ENCODE results near the gene BOLA2B. TPM values are rescaled to one million over a fixed set of nuclear protein-coding genes. Genes with fewer than 3 reads are reported as not detected.

The BOLA2B gene
- 98.3 to 218 TPM (median 209 TPM) in 5 replicates for total RNA-seq (2022; extraction: Qiagen RNA extraction)

GRCh38 chr16:30193615-30194014, at the start of gene BOLA2B, which contains the start of gene SLX1A:
Gene BOLA2B, minus strand, starts transcription at chr16:30193666. Its CDS starts 71 bp downstream, at chr16:30193595.
Gene SLX1A, plus strand, starts transcription at chr16:30193875. Its CDS starts 210 bp downstream, at chr16:30194085.

DNA sequence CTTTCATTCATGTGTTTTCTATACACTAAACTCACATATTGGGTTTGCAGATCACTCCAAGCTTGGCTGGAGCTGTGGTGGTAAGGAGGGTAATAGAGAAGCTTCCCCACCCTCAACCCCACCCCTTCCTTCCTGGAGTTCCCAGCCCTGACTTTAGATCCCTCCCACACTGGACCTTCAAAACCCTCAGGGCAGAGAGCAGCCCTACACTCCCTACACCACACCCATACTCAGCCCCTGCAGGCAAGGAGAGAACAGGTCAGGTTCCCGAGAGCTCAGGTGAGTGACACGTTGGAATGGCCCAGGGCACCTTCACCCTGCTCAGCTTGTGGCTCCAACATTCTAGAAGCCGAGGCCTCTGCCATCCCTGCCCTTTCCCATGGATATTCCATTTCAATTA, 5.6 kb upstream of the BOLA2B start, which contains the start of gene SULT1A3:
TSS of gene SULT1A3 (plus strand) at position 207 of the 400 bp plus-strand sequence. CDS start 1,474 bp downstream, outside the sequence.

DNA sequence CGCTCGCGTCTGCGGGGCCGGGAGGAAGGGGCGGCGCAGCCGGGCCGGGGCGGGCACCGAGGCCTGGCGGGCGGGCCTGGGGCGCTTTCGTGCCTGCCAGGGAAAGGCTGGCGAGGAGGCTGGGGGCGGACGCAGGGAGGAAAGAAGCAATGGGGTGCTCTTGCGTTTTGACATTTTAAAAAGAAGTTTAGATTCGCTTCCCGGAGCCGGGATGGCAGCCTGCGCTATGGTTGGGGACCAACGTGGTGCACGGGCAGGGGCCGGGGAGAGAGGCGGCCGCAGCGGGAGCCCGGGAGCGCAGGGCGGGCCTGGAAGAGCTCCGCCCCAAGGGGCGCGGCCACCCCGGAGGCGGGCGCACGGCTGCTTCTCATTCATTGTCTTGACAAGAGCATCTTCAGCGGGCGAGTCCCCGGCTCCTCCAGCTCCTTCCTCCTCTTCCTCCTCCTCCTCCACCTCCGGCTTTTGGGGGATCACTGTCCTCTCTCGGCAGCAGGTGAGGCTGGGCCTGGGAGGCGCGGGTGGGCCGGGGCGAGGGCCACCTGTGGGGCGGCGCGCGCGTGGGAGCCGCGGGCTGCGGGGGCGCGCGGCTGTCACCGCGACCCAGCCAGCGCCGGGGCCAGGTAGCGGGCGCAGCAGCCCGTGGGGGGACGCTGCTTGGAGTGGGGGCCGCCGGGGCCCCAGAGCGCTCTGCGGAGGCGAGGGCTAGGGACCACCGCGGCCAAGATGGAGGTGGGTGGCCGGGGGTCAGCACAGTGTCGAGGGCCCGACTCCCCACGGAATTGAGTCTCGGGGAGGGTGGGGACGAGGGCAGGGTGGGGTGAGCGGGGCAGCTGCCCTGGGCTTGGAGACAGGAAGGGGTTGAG, 10.0 kb downstream of the BOLA2B start, which contains the start of gene CORO1A:
TSS of gene CORO1A (plus strand) at position 370 of the 863 bp plus-strand sequence. CDS start 1,608 bp downstream, outside the sequence.

Other genes with a start within 250 kb of the BOLA2B start
- gene TMEM219, start 231.6 kb downstream of the BOLA2B start, total RNA-seq (2022; extraction: Qiagen RNA extraction) = 83.5 to 102 TPM (median 96.1 TPM) in 5 replicates
- gene TAOK2, start 219.8 kb downstream of the BOLA2B start, total RNA-seq (2022; extraction: Qiagen RNA extraction) = 28.0 to 31.9 TPM (median 30.9 TPM) in 5 replicates
- 14.5 to 17.7 TPM (median 15.5 TPM) in 5 replicates for gene HIRIP3, start 198.0 kb downstream of the BOLA2B start, total RNA-seq (2022; extraction: Qiagen RNA extraction)
- 94.8 to 122 TPM (median 102 TPM) in 5 replicates for gene INO80E, start 197.4 kb downstream of the BOLA2B start, total RNA-seq (2022; extraction: Qiagen RNA extraction)
- gene DOC2A, start 182.6 kb downstream of the BOLA2B start, total RNA-seq (2022; extraction: Qiagen RNA extraction) = 1.5 to 2.5 TPM (median 2.0 TPM) in 5 replicates
- gene C16orf92, start 170.5 kb downstream of the BOLA2B start, total RNA-seq (2022; extraction: Qiagen RNA extraction) = not detected in 5 replicates
- 0.18 to 0.43 TPM (median 0.32 TPM) in 5 replicates for gene TLCD3B, start 162.4 kb downstream of the BOLA2B start, total RNA-seq (2022; extraction: Qiagen RNA extraction)
- 1,622 to 1,806 TPM (median 1,747 TPM) in 5 replicates for gene ALDOA, start 127.9 kb downstream of the BOLA2B start, total RNA-seq (2022; extraction: Qiagen RNA extraction)
- gene PPP4C, start 117.7 kb downstream of the BOLA2B start, total RNA-seq (2022; extraction: Qiagen RNA extraction) = 137 to 149 TPM (median 140 TPM) in 5 replicates
- 0.23 to 0.33 TPM (median 0.28 TPM) in 5 replicates for gene TBX6, start 101.7 kb downstream of the BOLA2B start, total RNA-seq (2022; extraction: Qiagen RNA extraction)
- gene YPEL3, start 97.5 kb downstream of the BOLA2B start, total RNA-seq (2022; extraction: Qiagen RNA extraction) = 4.2 to 10.2 TPM (median 7.7 TPM) in 5 replicates
- 1.2 to 1.5 TPM (median 1.3 TPM) in 5 replicates for gene GDPD3, start 80.1 kb downstream of the BOLA2B start, total RNA-seq (2022; extraction: Qiagen RNA extraction)
- 32.3 to 36.4 TPM (median 35.2 TPM) in 5 replicates for gene MAPK3, start 70.4 kb downstream of the BOLA2B start, total RNA-seq (2022; extraction: Qiagen RNA extraction)
- 1.9 to 2.9 TPM (median 2.8 TPM) in 5 replicates for gene CORO1A, start 10.1 kb downstream of the BOLA2B start, total RNA-seq (2022; extraction: Qiagen RNA extraction)
- gene SLX1A, start 209 bp upstream of the BOLA2B start, total RNA-seq (2022; extraction: Qiagen RNA extraction) = 7.8 to 14.7 TPM (median 13.7 TPM) in 5 replicates
- 4.9 to 10.8 TPM (median 7.0 TPM) in 5 replicates for gene SULT1A3, start 5.6 kb upstream of the BOLA2B start, total RNA-seq (2022; extraction: Qiagen RNA extraction)
- gene NPIPB13, start 54.8 kb upstream of the BOLA2B start, total RNA-seq (2022; extraction: Qiagen RNA extraction) = 1.7 to 3.0 TPM (median 2.7 TPM) in 5 replicates
- 61.2 to 68.0 TPM (median 65.7 TPM) in 5 replicates for gene CD2BP2, start 161.6 kb upstream of the BOLA2B start, total RNA-seq (2022; extraction: Qiagen RNA extraction)
- gene TBC1D10B, start 176.8 kb upstream of the BOLA2B start, total RNA-seq (2022; extraction: Qiagen RNA extraction) = 26.1 to 31.4 TPM (median 28.8 TPM) in 5 replicates
- 0.39 to 0.67 TPM in 2 of 5 replicates, not detected in the others for gene MYL11, start 181.1 kb upstream of the BOLA2B start, total RNA-seq (2022; extraction: Qiagen RNA extraction)
- 0.97 to 2.6 TPM (median 2.1 TPM) in 5 replicates for gene SEPTIN1, start 188.9 kb upstream of the BOLA2B start, total RNA-seq (2022; extraction: Qiagen RNA extraction)
- gene ZNF48, start 201.8 kb upstream of the BOLA2B start, total RNA-seq (2022; extraction: Qiagen RNA extraction) = 12.3 to 13.4 TPM (median 12.9 TPM) in 5 replicates
- gene ZNF771, start 213.9 kb upstream of the BOLA2B start, total RNA-seq (2022; extraction: Qiagen RNA extraction) = 2.9 to 6.5 TPM (median 5.4 TPM) in 5 replicates
- 106 to 133 TPM (median 129 TPM) in 5 replicates for gene DCTPP1, start 236.4 kb upstream of the BOLA2B start, total RNA-seq (2022; extraction: Qiagen RNA extraction)

Measured in A549 treated with Hydrocortisone at 1 μM for 4 hours (cell line).